ENCODE data around the gene PTK6.

The PTK6 gene

GRCh38 chr20:63565699-63566335, 28.6 kb upstream of the PTK6 start:
- no peaks in the 10 kb centered on the region for H3K9me2 ChIP-seq (ENCODE audit: low read depth, low read length)
- H3K9me3 ChIP-seq (ENCODE audit: low read length): no peaks in the 10 kb centered on the region
- no peaks in the 10 kb centered on the region for H3K36me3 ChIP-seq (ENCODE audit: insufficient read depth, low read length)
- H4K20me1 ChIP-seq (ENCODE audit: insufficient read depth, low read length): no peaks in the 10 kb centered on the region
- no peak overlapping the region for H3K9ac ChIP-seq (ENCODE audit: low read length)
- no peak overlapping the region for H3K4me3 ChIP-seq (ENCODE audit: low read depth, low read length, poor library complexity, severe bottlenecking)
- H3F3A ChIP-seq (ENCODE audit: insufficient read depth, low read length): no peaks in the 10 kb centered on the region
- no peak overlapping the region for H3K27ac ChIP-seq (ENCODE audit: low read depth, low read length, poor library complexity, severe bottlenecking)
- no peak overlapping the region for H2AFZ ChIP-seq (ENCODE audit: low read length)
- no peaks in the 10 kb centered on the region for H3K79me2 ChIP-seq (ENCODE audit: insufficient read depth, low read length)
- TF ChIP-seq EZH2 (IDR thresholded peaks at IDR 0.05; ENCODE audit: borderline replicate concordance, low read length) (no peak), CTCF (IDR thresholded peaks at IDR 0.05; ENCODE audit: low read length) (no peak)
- H3K4me1 ChIP-seq (ENCODE audit: insufficient read depth, low read length, severe bottlenecking): no peaks in the 10 kb centered on the region
- H3K27me3 ChIP-seq (ENCODE audit: insufficient read depth, low read length): peaks cover 13% of the 10 kb centered on the region; the same call in 1 of the 2 replicates
- H3K4me2 ChIP-seq (ENCODE audit: low read length): no peak overlapping the region

- Histone ChIP-seq H3K4me3 (ENCODE audit: low read depth, low read length, poor library complexity, severe bottlenecking) (no peak overlapping the region), H2AFZ (ENCODE audit: low read length) (no peak overlapping the region), H3K4me2 (ENCODE audit: low read length) (no peak overlapping the region), H3K9ac (ENCODE audit: low read length) (no peak overlapping the region), H3K36me3 (ENCODE audit: insufficient read depth, low read length) (no peaks in the 10 kb centered on the region), H3K9me3 (ENCODE audit: low read length) (no peaks in the 10 kb centered on the region), H3K27me3 (ENCODE audit: insufficient read depth, low read length) (peaks cover 13% of the 10 kb centered on the region; the same call in 1 of the 2 replicates), H3K9me2 (ENCODE audit: low read depth, low read length) (no peaks in the 10 kb centered on the region), H4K20me1 (ENCODE audit: insufficient read depth, low read length) (no peaks in the 10 kb centered on the region), H3K79me2 (ENCODE audit: insufficient read depth, low read length) (no peaks in the 10 kb centered on the region), H3F3A (ENCODE audit: insufficient read depth, low read length) (no peaks in the 10 kb centered on the region), H3K4me1 (ENCODE audit: insufficient read depth, low read length, severe bottlenecking) (no peaks in the 10 kb centered on the region), H3K27ac (ENCODE audit: low read depth, low read length, poor library complexity, severe bottlenecking) (no peak overlapping the region)
- TF ChIP-seq EZH2 (IDR thresholded peaks at IDR 0.05; ENCODE audit: borderline replicate concordance, low read length): no peak
- TF ChIP-seq CTCF (IDR thresholded peaks at IDR 0.05; ENCODE audit: low read length): no peak
Observed at GRCh38 chr20:63565021-63565698, 28.0 kb upstream of the PTK6 start.

GRCh38 chr20:63564036-63564810, 27.0 kb upstream of the PTK6 start:
- Histone ChIP-seq H3K9me3 (ENCODE audit: low read length) (no peaks in the 10 kb centered on the region), H3F3A (ENCODE audit: insufficient read depth, low read length) (no peaks in the 10 kb centered on the region), H3K36me3 (ENCODE audit: insufficient read depth, low read length) (no peaks in the 10 kb centered on the region), H3K9ac (ENCODE audit: low read length) (no peak overlapping the region), H3K4me2 (ENCODE audit: low read length) (no peak overlapping the region), H3K27me3 (ENCODE audit: insufficient read depth, low read length) (peaks cover 13% of the 10 kb centered on the region; the same call in 1 of the 2 replicates), H2AFZ (ENCODE audit: low read length) (no peak overlapping the region), H4K20me1 (ENCODE audit: insufficient read depth, low read length) (no peaks in the 10 kb centered on the region), H3K4me3 (ENCODE audit: low read depth, low read length, poor library complexity, severe bottlenecking) (no peak overlapping the region), H3K79me2 (ENCODE audit: insufficient read depth, low read length) (no peaks in the 10 kb centered on the region), H3K9me2 (ENCODE audit: low read depth, low read length) (no peaks in the 10 kb centered on the region), H3K4me1 (ENCODE audit: insufficient read depth, low read length, severe bottlenecking) (no peaks in the 10 kb centered on the region), H3K27ac (ENCODE audit: low read depth, low read length, poor library complexity, severe bottlenecking) (no peak overlapping the region)
- TF ChIP-seq CTCF (IDR thresholded peaks at IDR 0.05; ENCODE audit: low read length) (no peak), EZH2 (IDR thresholded peaks at IDR 0.05; ENCODE audit: borderline replicate concordance, low read length) (no peak)
